GM21529 (cell line): ENCODE measurements around the gene PDC.
"Not testable (repeated sequence)": the region's sequence is repeated elsewhere in the genome, so short reads cannot be mapped to it uniquely, and the experiment has no call there.

ENCODE experiments used
- ATAC-seq: cut with Tn5 transposase; IDR thresholded peaks from one replicate; pipeline ENCODE4 v1.9.1; 2021; ENCODE audit not compliant: unreplicated experiment

The PDC gene

GRCh38 chr1:186473047-186473446 lies 12.1 kb upstream of the PDC start:
- no peak for ATAC-seq

GRCh38 chr1:186465946-186466345 lies 5.0 kb upstream of the PDC start:
- no peak for ATAC-seq

- not testable (repeated sequence) for ATAC-seq
These were observed 4.6 kb upstream of the PDC start for GRCh38 chr1:186465491-186465890.

- no peak for ATAC-seq
These were observed 3.0 kb upstream of the PDC start for GRCh38 chr1:186463926-186464325.

- no peak for ATAC-seq
These were observed 2.6 kb upstream of the PDC start for GRCh38 chr1:186463511-186463910.

GRCh38 chr1:186459161-186459560 lies 1.8 kb downstream of the PDC start:
- not testable (repeated sequence) for ATAC-seq

GRCh38 chr1:186456729-186457255 lies 4.1 kb downstream of the PDC start:
- ATAC-seq = no peak

GRCh38 chr1:186454981-186455380 lies 5.9 kb downstream of the PDC start:
- no peak for ATAC-seq

DNA sequence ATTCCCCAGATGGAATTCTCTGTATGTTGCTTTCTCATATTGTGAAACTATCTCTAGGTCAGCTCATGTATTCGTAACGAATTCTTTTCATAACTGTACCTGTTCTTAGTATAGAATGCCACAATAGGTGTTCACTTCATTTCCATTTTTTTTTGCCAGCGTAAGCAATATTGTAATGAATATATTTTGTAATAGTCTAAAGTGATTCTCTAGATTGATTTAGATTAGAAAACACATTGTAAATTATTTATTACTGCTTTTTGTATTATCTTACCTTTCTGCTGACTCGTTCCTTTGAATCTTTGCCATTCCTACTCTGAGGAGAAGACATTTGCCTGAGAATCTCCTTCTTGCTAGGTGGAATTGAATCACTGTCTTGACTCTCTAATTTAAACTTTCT lies 14.8 kb downstream of the PDC start:
- no peak for ATAC-seq

DNA sequence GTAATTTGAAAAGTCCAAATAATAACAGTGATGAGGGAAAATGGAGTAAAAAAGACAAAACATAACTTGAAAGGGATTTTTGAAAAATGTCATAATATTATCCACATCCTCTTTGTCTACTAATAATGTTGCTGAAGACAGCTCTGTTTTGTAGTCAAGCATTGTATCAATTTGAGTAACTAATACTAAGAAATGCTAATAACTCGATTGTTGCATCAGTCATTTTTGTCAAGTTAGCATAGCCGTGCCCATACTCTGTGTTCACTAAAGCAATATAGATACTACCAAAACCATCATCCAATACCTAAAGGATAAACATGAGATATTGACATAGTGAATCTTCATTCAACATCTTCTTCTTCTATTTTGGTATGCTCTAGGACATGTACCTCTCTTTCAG lies 17.3 kb downstream of the PDC start:
- peak; percentile 52 for ATAC-seq

DNA sequence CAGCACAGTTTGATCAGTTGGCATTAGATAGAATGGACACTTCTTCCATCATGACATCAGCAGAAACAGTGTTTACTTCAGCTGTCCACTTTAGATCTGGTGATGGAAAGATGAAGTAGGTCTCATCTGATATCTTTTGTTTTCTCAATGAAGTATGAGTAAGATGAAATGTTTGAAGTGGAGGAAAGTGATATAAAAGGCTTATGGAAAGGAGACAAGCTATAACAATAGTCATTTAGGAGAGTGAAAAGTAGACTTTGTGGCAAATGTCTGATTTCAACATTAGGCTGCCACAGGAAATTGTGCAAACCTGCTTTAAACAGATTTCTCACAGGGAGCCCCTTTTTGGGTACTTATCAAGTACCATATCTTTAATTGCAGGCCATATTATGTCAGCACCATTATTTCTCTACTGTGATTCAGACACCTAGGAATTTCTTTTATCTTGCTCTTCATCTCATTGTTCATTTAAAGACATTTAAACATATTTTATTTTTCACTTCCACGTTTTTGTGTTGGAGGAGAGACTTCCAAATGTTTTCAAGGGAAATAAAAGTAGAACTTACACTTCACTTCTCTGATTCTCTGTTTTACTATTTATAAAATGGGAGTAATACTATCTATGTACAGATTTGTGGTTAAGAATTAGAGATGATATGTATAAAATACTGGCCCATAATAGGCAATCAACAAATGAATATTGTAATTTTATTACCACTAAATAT lies 18.1 kb downstream of the PDC start:
- ATAC-seq = no peak

DNA sequence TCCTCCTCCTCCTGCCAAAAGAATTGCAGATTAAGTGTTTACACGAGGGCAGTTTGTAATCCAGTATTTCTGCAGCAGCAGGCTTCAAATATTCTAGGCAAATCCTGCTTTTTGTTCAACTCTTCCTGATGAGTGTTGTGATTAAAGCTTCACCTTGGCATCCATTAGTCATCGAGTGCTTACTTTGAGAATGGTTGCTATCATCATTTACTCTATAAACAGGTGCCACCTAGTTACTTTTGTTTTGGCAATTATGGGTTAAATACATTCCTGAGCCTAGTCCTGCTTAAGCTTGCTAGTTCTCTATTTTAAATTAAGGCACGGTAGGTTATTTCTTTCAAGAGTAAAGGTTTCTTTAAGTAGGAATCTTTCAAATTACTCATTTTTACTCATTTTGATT lies 20.3 kb downstream of the PDC start:
- no peak for ATAC-seq

- ATAC-seq = no peak
These were observed 22.3 kb downstream of the PDC start for GRCh38 chr1:186438567-186438966.

DNA sequence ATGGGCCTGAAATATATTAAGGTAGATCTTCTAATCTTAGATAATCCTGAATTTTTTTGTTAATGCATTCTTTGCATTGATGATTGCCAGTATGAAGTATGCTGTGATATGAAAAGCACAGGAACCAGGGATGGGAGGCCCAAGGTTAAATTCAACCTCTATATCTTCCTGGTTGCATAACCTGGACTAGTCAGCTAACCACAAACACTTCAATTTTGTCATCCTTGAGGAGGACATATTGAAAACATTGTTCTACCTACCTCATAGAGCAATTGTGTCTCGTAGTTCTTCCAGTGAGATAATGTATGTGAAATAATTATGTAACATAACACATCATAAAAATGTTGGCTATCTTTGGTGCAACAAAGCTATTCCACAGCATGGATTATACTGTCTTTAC lies 25.6 kb downstream of the PDC start:
- no peak for ATAC-seq

- ATAC-seq = no peak
These were observed 31.9 kb downstream of the PDC start for GRCh38 chr1:186429017-186429416.

DNA sequence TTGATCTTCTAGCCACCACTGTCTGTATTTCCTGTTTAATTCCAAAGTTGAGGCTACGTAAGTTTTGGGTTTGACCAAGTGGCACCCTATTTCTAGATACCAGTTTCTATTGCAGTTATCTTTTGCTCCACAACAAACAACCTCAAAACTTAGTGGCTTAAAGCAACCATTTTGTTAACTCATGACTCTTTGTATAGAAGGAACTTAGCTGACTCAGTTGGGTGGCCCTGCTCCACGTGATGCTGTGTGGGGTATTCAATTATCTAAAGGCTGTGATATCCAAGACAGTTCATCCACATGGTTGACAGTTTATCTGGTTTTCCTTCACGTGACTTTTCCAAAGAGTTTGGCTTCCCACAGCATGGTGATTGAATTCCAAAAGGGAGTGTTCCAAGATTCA lies 34.8 kb downstream of the PDC start:
- ATAC-seq = no peak

- ATAC-seq = no peak
These were observed 36.4 kb downstream of the PDC start for GRCh38 chr1:186424539-186424938.

DNA sequence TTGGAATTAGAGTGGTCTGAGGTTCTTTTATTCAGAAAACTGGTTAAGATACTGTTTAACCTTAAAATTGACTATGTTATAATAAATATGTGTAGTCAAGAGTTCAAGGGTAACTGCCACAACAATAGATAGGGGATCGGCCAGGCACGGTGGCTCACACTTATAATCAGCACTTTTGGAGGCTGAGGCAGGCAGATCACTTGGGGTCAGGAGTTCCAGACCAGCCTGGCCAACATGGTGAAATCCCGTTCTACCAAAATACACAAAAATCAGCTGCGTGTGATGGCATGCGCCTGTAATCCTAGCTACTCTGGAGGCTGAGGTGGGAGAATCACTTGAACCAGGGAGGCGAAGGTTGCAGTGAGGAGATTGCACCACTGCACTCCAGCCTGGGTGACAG lies 39.5 kb downstream of the PDC start:
- no peak for ATAC-seq

DNA sequence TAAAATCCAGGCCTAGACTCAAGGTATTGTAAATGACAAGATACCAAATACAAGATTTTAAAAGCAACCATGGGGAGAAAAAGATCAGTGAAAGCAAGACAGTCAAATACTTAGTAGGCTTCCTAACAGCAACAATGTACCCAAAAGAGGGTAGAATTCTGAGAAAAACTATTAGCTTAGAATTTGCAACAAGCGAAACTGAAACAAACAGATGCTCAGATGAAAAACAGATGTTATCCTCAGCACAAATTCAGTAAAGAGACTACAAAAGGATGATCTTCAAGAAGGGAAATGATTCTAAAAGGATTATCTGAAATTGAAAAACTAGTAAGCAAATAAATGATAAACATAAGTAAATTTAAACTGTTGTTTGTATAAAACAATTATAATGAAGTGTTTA lies 40.0 kb downstream of the PDC start:
- peak; percentile 99 for ATAC-seq

GRCh38 chr1:186420311-186420710 lies 40.6 kb downstream of the PDC start:
- no peak for ATAC-seq

GRCh38 chr1:186418503-186418902 lies 42.4 kb downstream of the PDC start:
- ATAC-seq = no peak

DNA sequence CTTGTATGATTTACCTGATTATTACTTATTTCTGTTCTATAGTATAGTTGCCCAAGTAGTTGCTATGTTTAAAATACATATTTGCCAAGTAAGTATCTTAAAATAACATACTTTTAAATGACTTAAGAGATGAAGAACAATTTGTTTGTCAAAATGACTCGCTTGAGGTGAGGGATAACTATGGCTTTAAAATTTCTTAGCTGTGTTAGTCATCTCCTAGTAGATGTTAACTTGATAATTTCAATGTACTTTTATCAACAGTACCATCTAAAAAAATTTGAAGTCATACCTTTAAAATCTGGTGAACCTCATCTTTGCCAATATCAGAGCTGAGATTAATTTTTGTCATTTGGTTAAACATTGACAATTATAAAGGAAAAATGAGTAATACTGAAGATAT lies 47.6 kb downstream of the PDC start:
- no peak for ATAC-seq

GRCh38 chr1:186409091-186409490 lies 51.8 kb downstream of the PDC start:
- ATAC-seq = no peak
